Measurements from ENCODE around the gene KRTAP10-12.
"Not testable (repeated sequence)": the region's sequence is repeated elsewhere in the genome, so short reads cannot be mapped to it uniquely, and the experiment has no call there.

The KRTAP10-12 gene

GRCh38 chr21:44697172-44697810 lies at the start of gene KRTAP10-12:
TSS of gene KRTAP10-12 (plus strand) at chr21:44697172. CDS start at chr21:44697202, 30 bp downstream.
- DNase-seq (ENCODE audit: low read depth); H3K4me3 ChIP-seq (ENCODE audit: low read depth, low read length): not testable (repeated sequence)

- H3K4me3 ChIP-seq (ENCODE audit: low read depth, low read length): no peak overlapping the region
- no peak for DNase-seq (ENCODE audit: low read depth)
Observed at GRCh38 chr21:44647222-44647552, 49.8 kb upstream of the KRTAP10-12 start.

- H3K4me3 ChIP-seq (ENCODE audit: low read depth, low read length): no peak overlapping the region
Observed at GRCh38 chr21:44648557-44649311, 48.2 kb upstream of the KRTAP10-12 start.

GRCh38 chr21:44649521-44650100 lies 47.4 kb upstream of the KRTAP10-12 start:
- H3K4me3 ChIP-seq (ENCODE audit: low read depth, low read length): no peak overlapping the region
- DNase-seq (ENCODE audit: low read depth): no peak

More at GRCh38 chr21:44648557-44649311, 48.2 kb upstream of the KRTAP10-12 start:
- DNase-seq (ENCODE audit: low read depth): no peak

- no peak for DNase-seq (ENCODE audit: low read depth)
- no peak overlapping the region for H3K4me3 ChIP-seq (ENCODE audit: low read depth, low read length)
Observed at GRCh38 chr21:44650265-44650972, 46.6 kb upstream of the KRTAP10-12 start.

- no peak for DNase-seq (ENCODE audit: low read depth)
- H3K4me3 ChIP-seq (ENCODE audit: low read depth, low read length): no peak overlapping the region
Observed at GRCh38 chr21:44650973-44651675, 45.8 kb upstream of the KRTAP10-12 start.

- no peak overlapping the region for H3K4me3 ChIP-seq (ENCODE audit: low read depth, low read length)
- DNase-seq (ENCODE audit: low read depth): no peak
Observed at GRCh38 chr21:44653123-44653522, 43.8 kb upstream of the KRTAP10-12 start.

GRCh38 chr21:44653656-44654575 lies 43.1 kb upstream of the KRTAP10-12 start:
- DNase-seq (ENCODE audit: low read depth): no peak
- no peak overlapping the region for H3K4me3 ChIP-seq (ENCODE audit: low read depth, low read length)

GRCh38 chr21:44654576-44655175 lies 42.3 kb upstream of the KRTAP10-12 start, which contains the start of gene KRTAP12-4:
TSS of gene KRTAP12-4 (minus strand) at chr21:44654659. CDS start at chr21:44654614, 45 bp downstream.
- no peak within 1 kb of the TSS for H3K4me3 ChIP-seq (ENCODE audit: low read depth, low read length)
- no peak for DNase-seq (ENCODE audit: low read depth)

GRCh38 chr21:44656868-44657267 lies 40.1 kb upstream of the KRTAP10-12 start:
- H3K4me3 ChIP-seq (ENCODE audit: low read depth, low read length): no peak overlapping the region
- no peak for DNase-seq (ENCODE audit: low read depth)

- no peak for DNase-seq (ENCODE audit: low read depth)
- H3K4me3 ChIP-seq (ENCODE audit: low read depth, low read length): no peak within 1 kb of the TSS
Observed at GRCh38 chr21:44657635-44658540, 39.1 kb upstream of the KRTAP10-12 start, which contains the start of gene KRTAP12-3. TSS of gene KRTAP12-3 (plus strand) at chr21:44657932. CDS start at chr21:44657980, 48 bp downstream.

- no peak overlapping the region for H3K4me3 ChIP-seq (ENCODE audit: low read depth, low read length)
- DNase-seq (ENCODE audit: low read depth): no peak
Observed at GRCh38 chr21:44658541-44658910, 38.4 kb upstream of the KRTAP10-12 start.

- DNase-seq (ENCODE audit: low read depth): no peak
- H3K4me3 ChIP-seq (ENCODE audit: low read depth, low read length): no peak overlapping the region
Observed at GRCh38 chr21:44658913-44659595, 37.9 kb upstream of the KRTAP10-12 start.

GRCh38 chr21:44661567-44661966 lies 35.4 kb upstream of the KRTAP10-12 start:
- not testable (repeated sequence) for DNase-seq (ENCODE audit: low read depth); H3K4me3 ChIP-seq (ENCODE audit: low read depth, low read length)

GRCh38 chr21:44664691-44665090 lies 32.3 kb upstream of the KRTAP10-12 start:
- DNase-seq (ENCODE audit: low read depth): no peak
- H3K4me3 ChIP-seq (ENCODE audit: low read depth, low read length): no peak overlapping the region

All from skeletal muscle cell (primary cell).